ENCODE measurements around the gene FAM181A. TPM values are rescaled to one million over a fixed set of nuclear protein-coding genes. Genes with fewer than 3 reads are reported as not detected.

Gene FAM181A
- total RNA-seq, 1 donor from 2014 or later, result not detected

DNA sequence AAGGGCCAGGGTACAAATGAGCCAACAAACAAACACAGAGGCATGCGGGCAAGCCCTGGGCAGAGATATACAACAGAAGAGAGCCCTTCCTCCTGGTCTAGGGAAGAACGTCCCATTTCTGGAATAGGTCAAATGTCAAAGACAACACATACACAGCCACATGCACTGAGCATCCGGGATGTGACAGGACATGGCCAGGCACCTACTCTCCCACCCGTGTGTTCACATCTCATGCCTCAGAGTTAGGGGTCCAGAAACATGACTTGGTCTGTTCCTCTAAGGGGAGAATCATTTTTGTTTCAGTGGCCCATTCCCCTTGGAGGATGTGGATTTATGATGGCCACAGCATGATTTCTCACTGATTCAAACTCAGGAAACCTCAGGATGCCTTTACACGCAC lies 50.0 kb downstream of the FAM181A start:
- DNase-seq (ENCODE audit: low spot score), result no peak

DNA sequence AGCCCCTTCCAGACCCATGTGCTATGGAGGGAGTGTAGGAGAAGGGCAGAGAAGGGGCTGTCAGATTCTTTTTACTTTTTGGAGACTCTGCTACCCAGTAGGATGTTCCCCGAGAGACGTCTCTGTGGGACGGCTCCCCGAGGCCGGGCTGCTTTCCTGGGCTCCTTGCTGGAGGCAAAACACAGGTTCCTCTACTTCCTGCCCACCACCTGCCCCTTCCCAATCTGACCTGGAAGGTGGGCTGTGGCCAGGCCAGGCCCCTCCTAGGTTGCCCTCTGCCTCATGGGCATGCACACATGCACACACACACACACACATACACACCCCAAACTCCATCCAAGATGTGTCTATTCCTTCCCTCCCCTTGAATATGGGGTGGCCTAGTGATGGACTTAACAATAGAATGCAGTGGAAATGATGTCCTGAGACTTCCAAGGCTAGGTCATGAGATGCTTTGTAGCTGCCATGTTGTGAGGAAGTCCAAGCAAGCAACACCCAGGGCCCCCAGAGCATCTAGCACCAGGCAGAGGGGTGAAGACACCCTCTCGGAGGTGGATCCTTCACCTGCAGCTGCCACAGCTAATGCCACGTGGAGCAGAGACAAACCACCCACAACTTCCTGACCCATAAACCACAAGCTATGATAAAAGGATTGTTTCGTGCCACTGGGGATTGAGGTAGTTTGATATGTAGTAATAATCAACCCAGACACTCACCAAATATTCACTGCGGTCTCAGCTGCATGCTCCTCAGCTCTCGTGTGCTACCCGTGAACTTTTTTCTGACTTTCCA lies 50.8 kb downstream of the FAM181A start:
- no peak for DNase-seq (ENCODE audit: low spot score)

DNA sequence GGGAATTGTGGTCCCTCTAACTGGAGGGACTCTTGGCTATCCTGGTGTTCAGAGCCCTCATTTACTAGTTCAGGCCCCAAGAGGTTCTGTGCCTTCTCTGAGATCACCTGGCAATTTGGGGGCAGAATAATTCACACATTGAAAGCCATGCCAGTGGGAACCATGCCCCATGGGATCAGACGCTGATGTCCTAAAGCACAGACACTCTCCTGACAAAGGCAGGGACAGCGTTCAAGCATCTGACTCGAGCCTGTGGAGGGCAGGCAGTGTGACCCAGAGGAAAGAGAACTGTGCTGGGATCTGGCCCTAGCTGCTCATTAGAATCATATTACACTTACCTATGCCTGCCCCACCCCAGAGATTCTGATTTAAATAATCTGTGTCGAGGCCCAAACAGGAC lies 51.6 kb downstream of the FAM181A start:
- no peak for DNase-seq (ENCODE audit: low spot score)

Small RNA genes within 50 kb of the gene (microRNA-seq; reads per million reads assigned to microRNA genes)
- not detected for gene MIR4506 (ENCODE audit: borderline number of aligned reads)

Other genes with a start within 250 kb of the FAM181A start
- gene PRIMA1, start 138.9 kb upstream of the FAM181A start, total RNA-seq, result 1.3 TPM
- gene ASB2, start 49.2 kb downstream of the FAM181A start, total RNA-seq, result 1.2 TPM
- gene CCDC197, start 70.0 kb downstream of the FAM181A start, total RNA-seq, result not detected
- gene OTUB2, start 99.0 kb downstream of the FAM181A start, total RNA-seq, result 1.2 TPM
- gene DDX24, start 153.9 kb downstream of the FAM181A start, total RNA-seq, result 198 TPM
- 19.6 TPM for gene IFI27L1, start 154.0 kb downstream of the FAM181A start, total RNA-seq
- gene IFI27, start 183.4 kb downstream of the FAM181A start, total RNA-seq, result 495 TPM
- 42.6 TPM for gene IFI27L2, start 202.3 kb downstream of the FAM181A start, total RNA-seq
- gene PPP4R4, start 247.0 kb downstream of the FAM181A start, total RNA-seq, result 0.13 TPM